Glutamatergic neuron (in vitro differentiated cells): ENCODE data around the gene LEFTY1. TPM values are rescaled to one million over a fixed set of nuclear protein-coding genes. Genes with fewer than 3 reads are reported as not detected.

Experiments
- DNase-seq: peaks from one replicate; pipeline ENCODE4 v3.0.0; 2022
- H3K27ac Mint-ChIP-seq: one replicate; pipeline ENCODE4 v1.8.0; 2020; ENCODE audit warnings: mild to moderate bottlenecking, mixed read lengths, inconsistent platforms; ENCODE audit not compliant: unreplicated experiment
- H3K27me3 Mint-ChIP-seq: one replicate; pipeline ENCODE4 v1.8.0; 2020; ENCODE audit warnings: mild to moderate bottlenecking, moderate library complexity, mixed read lengths, inconsistent platforms; ENCODE audit not compliant: unreplicated experiment
- H3K36me3 Mint-ChIP-seq: one replicate; pipeline ENCODE4 v1.8.0; 2020; ENCODE audit warnings: mild to moderate bottlenecking, mixed read lengths, inconsistent platforms; ENCODE audit not compliant: unreplicated experiment
- H3K4me1 Mint-ChIP-seq: one replicate; pipeline ENCODE4 v1.8.0; 2020; ENCODE audit warnings: mild to moderate bottlenecking, low read depth, mixed read lengths, inconsistent platforms; ENCODE audit not compliant: unreplicated experiment
- H3K4me3 Mint-ChIP-seq: one replicate; pipeline ENCODE4 v1.8.0; 2020; ENCODE audit warnings: mild to moderate bottlenecking, mixed read lengths, inconsistent platforms; ENCODE audit not compliant: unreplicated experiment
- H3K9me3 Mint-ChIP-seq: one replicate; pipeline ENCODE4 v1.8.0; 2020; ENCODE audit warnings: mild to moderate bottlenecking, moderate library complexity, mixed read lengths, inconsistent platforms; ENCODE audit not compliant: unreplicated experiment
- CTCF ChIP-seq: fragments of 200-600 bp; sonication (generic); IDR thresholded peaks from one replicate; pipeline ENCODE4 v1.5.0; 2021; ENCODE audit not compliant: partially characterized antibody, unreplicated experiment
- total RNA-seq: library from RNA; stranded (reverse); fragmentation: NEBNext Ultra II Directional; extraction: Animal tissue kit (Norgen Biotek cat#: 25700); gene quantifications from one replicate; pipeline ENCODE4 v1.2.1, GENCODE V29; 2021; ENCODE audit not compliant: unreplicated experiment

LEFTY1 gene
- total RNA-seq, 1 donor from 2014 or later = 2.3 TPM

- peaks cover 1% of the 10 kb centered on the region for H3K4me1 Mint-ChIP-seq
- no peak overlapping the region for H3K4me3 Mint-ChIP-seq
- peaks cover 5% of the 10 kb centered on the region for H3K36me3 Mint-ChIP-seq
- H3K27ac Mint-ChIP-seq = no peak overlapping the region
- DNase-seq = no peak
- H3K27me3 Mint-ChIP-seq = no peaks in the 10 kb centered on the region
- peaks cover 3% of the 10 kb centered on the region for H3K9me3 Mint-ChIP-seq
- no peak for TF ChIP-seq CTCF
These were observed 8.9 kb upstream of the LEFTY1 start for GRCh38 chr1:225897595-225898514.

- H3K36me3 Mint-ChIP-seq = peaks cover 5% of the 10 kb centered on the region
- peaks cover 1% of the 10 kb centered on the region for H3K4me1 Mint-ChIP-seq
- H3K27ac Mint-ChIP-seq = no peak overlapping the region
- TF ChIP-seq CTCF = no peak
- no peak for DNase-seq
- peaks cover 3% of the 10 kb centered on the region for H3K9me3 Mint-ChIP-seq
- no peaks in the 10 kb centered on the region for H3K27me3 Mint-ChIP-seq
- H3K4me3 Mint-ChIP-seq = no peak overlapping the region
These were observed 8.1 kb upstream of the LEFTY1 start for GRCh38 chr1:225896937-225897549.

- Mint-ChIP-seq H3K9me3 (peaks cover 3% of the 10 kb centered on the region), H3K4me1 (peaks cover 1% of the 10 kb centered on the region), H3K36me3 (peaks cover 5% of the 10 kb centered on the region), H3K27ac (no peak overlapping the region), H3K27me3 (no peaks in the 10 kb centered on the region), H3K4me3 (no peak overlapping the region)
- TF ChIP-seq CTCF = no peak
- no peak for DNase-seq
These were observed 7.5 kb upstream of the LEFTY1 start for GRCh38 chr1:225896494-225896893.

- Mint-ChIP-seq H3K27ac (no peak overlapping the region), H3K36me3 (no peaks in the 10 kb centered on the region), H3K4me3 (no peak overlapping the region), H3K9me3 (peaks cover 10% of the 10 kb centered on the region), H3K4me1 (peaks cover 11% of the 10 kb centered on the region), H3K27me3 (no peaks in the 10 kb centered on the region)
- TF ChIP-seq CTCF = no peak
- DNase-seq = no peak
These were observed 3.4 kb upstream of the LEFTY1 start for GRCh38 chr1:225892307-225892706.
